Cardiac fibroblast (primary cell): ENCODE measurements around the gene PXMP2.

ENCODE experiments used
- DNase-seq, 2 donors: peaks; one replicate each; pipeline versions ENCODE4 v3.0.0 to v3.0.0-alpha.2; 2010; ENCODE audit warnings: low read depth in 2 of 2
- H3K4me3 ChIP-seq, 2 donors: replicated peaks in 1 of 2; 1 replicate in 1 of 2; 2 replicates in 1 of 2; pipeline ENCODE4 v1.5.1; 2011; ENCODE audit warnings: low read depth in 2 of 2, low read length in 2 of 2, mild to moderate bottlenecking in 2 of 2, moderate library complexity in 1 of 2
- CTCF ChIP-seq: IDR thresholded peaks from one replicate; pipeline ENCODE4 v1.5.1; 2011; ENCODE audit warnings: low read depth, mild to moderate bottlenecking, low read length, inconsistent platforms

PXMP2 gene

GRCh38 chr12:132723015-132723763 is 35.8 kb downstream of the PXMP2 start:
- TF ChIP-seq CTCF: no peak
- no peak for DNase-seq
- no peak overlapping the region for H3K4me3 ChIP-seq

GRCh38 chr12:132723764-132724140 is 36.4 kb downstream of the PXMP2 start:
- TF ChIP-seq CTCF: no peak
- peak; percentile 43 to 52 for DNase-seq
- no peak overlapping the region for H3K4me3 ChIP-seq

GRCh38 chr12:132724506-132725241 is 37.3 kb downstream of the PXMP2 start:
- no peak overlapping the region for H3K4me3 ChIP-seq
- no peak for DNase-seq
- TF ChIP-seq CTCF: no peak

- no peak overlapping the region for H3K4me3 ChIP-seq
- no peak for TF ChIP-seq CTCF
- DNase-seq: no peak
These were observed 39.0 kb downstream of the PXMP2 start for GRCh38 chr12:132726386-132726785.

GRCh38 chr12:132727091-132727794 is 39.9 kb downstream of the PXMP2 start:
- no peak overlapping the region for H3K4me3 ChIP-seq
- no peak for TF ChIP-seq CTCF
- no peak for DNase-seq

GRCh38 chr12:132728502-132728901 is 41.1 kb downstream of the PXMP2 start:
- TF ChIP-seq CTCF: no peak
- DNase-seq: no peak
- no peak overlapping the region for H3K4me3 ChIP-seq
